ENCODE measurements around the gene FOXN1.
A peak's percentile ranks its signal among the peaks of the same experiment; 100 is the strongest.

FOXN1 gene

GRCh38 chr17:28495635-28496034 lies 10.5 kb upstream of the FOXN1 start:
- no peak overlapping the region for H3K4me3 ChIP-seq (ENCODE audit: low read depth, low read length)
- TF ChIP-seq CTCF (IDR thresholded peaks at IDR 0.05; ENCODE audit: control insufficient read depth, extremely low read depth, insufficient read depth), result no peak
- DNase-seq (ENCODE audit: low read depth), result no peak

- peak; percentile 94 for DNase-seq (ENCODE audit: low read depth)
- no peak for TF ChIP-seq CTCF (IDR thresholded peaks at IDR 0.05; ENCODE audit: control insufficient read depth, extremely low read depth, insufficient read depth)
- no peak overlapping the region for H3K4me3 ChIP-seq (ENCODE audit: low read depth, low read length)
These were observed 8.2 kb upstream of the FOXN1 start for GRCh38 chr17:28497931-28498330.

GRCh38 chr17:28498652-28499363 lies 7.3 kb upstream of the FOXN1 start:
- no peak overlapping the region for H3K4me3 ChIP-seq (ENCODE audit: low read depth, low read length)
- DNase-seq (ENCODE audit: low read depth), result no peak
- TF ChIP-seq CTCF (IDR thresholded peaks at IDR 0.05; ENCODE audit: control insufficient read depth, extremely low read depth, insufficient read depth), result no peak

GRCh38 chr17:28499364-28499664 lies 6.8 kb upstream of the FOXN1 start:
- no peak overlapping the region for H3K4me3 ChIP-seq (ENCODE audit: low read depth, low read length)
- DNase-seq (ENCODE audit: low read depth), result no peak
- TF ChIP-seq CTCF (IDR thresholded peaks at IDR 0.05; ENCODE audit: control insufficient read depth, extremely low read depth, insufficient read depth), result no peak

GRCh38 chr17:28499684-28500357 lies 6.3 kb upstream of the FOXN1 start:
- TF ChIP-seq CTCF (IDR thresholded peaks at IDR 0.05; ENCODE audit: control insufficient read depth, extremely low read depth, insufficient read depth), result no peak
- no peak overlapping the region for H3K4me3 ChIP-seq (ENCODE audit: low read depth, low read length)
- no peak for DNase-seq (ENCODE audit: low read depth)

- no peak for DNase-seq (ENCODE audit: low read depth)
- H3K4me3 ChIP-seq (ENCODE audit: low read depth, low read length), result no peak overlapping the region
- no peak for TF ChIP-seq CTCF (IDR thresholded peaks at IDR 0.05; ENCODE audit: control insufficient read depth, extremely low read depth, insufficient read depth)
These were observed 5.3 kb upstream of the FOXN1 start for GRCh38 chr17:28500712-28501379.

All from LNCaP clone FGC (cell line).